Esophagus muscularis mucosa (tissue), 4 donors: ENCODE measurements around the gene FDXACB1. TPM values are rescaled to one million over a fixed set of nuclear protein-coding genes. Genes with fewer than 3 reads are reported as not detected.

Experiments
- DNase-seq: peaks from one replicate; pipeline ENCODE4 v3.0.0-alpha.2; 2017; ENCODE audit errors: extremely low spot score
- H3K27ac ChIP-seq, 4 donors: fragments of 200-600 bp; sonication (generic); replicated peaks in 1 of 4; 1 replicate in 3 of 4; 2 replicates in 1 of 4; pipeline ENCODE4 v1.5.1; 2016 to 2019; ENCODE audit warnings: mild to moderate bottlenecking in 1 of 4
- H3K27me3 ChIP-seq, 4 donors: fragments of 200-600 bp; sonication (generic); one replicate each; pipeline versions ENCODE4 v1.5.1 to v1.6.0; 2016 to 2019
- H3K36me3 ChIP-seq, 4 donors: fragments of 200-600 bp; sonication (generic); one replicate each; pipeline ENCODE4 v1.5.1; 2016 to 2019
- H3K4me1 ChIP-seq, 4 donors: fragments of 200-600 bp; sonication (generic); one replicate each; pipeline ENCODE4 v1.5.1; 2016 to 2019
- H3K4me3 ChIP-seq, 4 donors: fragments of 200-600 bp; sonication (generic); 1 replicate in 2 of 4; 2 replicates in 2 of 4; pipeline ENCODE4 v1.5.1; 2016 to 2019; ENCODE audit warnings: mild to moderate bottlenecking in 4 of 4, moderate library complexity in 1 of 4
- H3K9me3 ChIP-seq, 4 donors: fragments of 200-600 bp; sonication (generic); 1 replicate in 3 of 4; 2 replicates in 1 of 4; pipeline ENCODE4 v1.5.1; 2016 to 2019
- CTCF ChIP-seq, 3 experiments: fragments of 200-600 bp in 2 of 3; fragments of 450-650 bp in 1 of 3; sonication (generic) in 2 of 3; IDR thresholded peaks; one replicate each; pipeline ENCODE4 v1.5.1; 2017 to 2019; ENCODE audit warnings: antibody characterized with exemption in 3 of 3, mild to moderate bottlenecking in 2 of 3, moderate library complexity in 1 of 3
- EP300 ChIP-seq: sonication (generic); formaldehyde crosslinking; IDR thresholded peaks from one replicate; pipeline ENCODE4 v1.6.1; 2017; ENCODE audit warnings: antibody characterized with exemption
- POLR2A ChIP-seq: fragments of 450-650 bp; IDR thresholded peaks from one replicate; pipeline ENCODE4 v1.6.1; 2017; ENCODE audit warnings: antibody characterized with exemption, moderate library complexity, mild to moderate bottlenecking, low read depth
- POLR2AphosphoS5 ChIP-seq, 2 donors: sonication (generic); formaldehyde crosslinking; IDR thresholded peaks; one replicate each; pipeline ENCODE4 v1.6.1; 2017; ENCODE audit warnings: antibody characterized with exemption in 2 of 2
- WGBS: methylation state at CpG from one replicate; pipeline ENCODE4 v1.1.5; 2018; 5-methylcytosine and 5-hydroxymethylcytosine counted together
- intact Hi-C: fragments of 100-400 bp; cut with DNase I; formaldehyde crosslinking; loops from one replicate; pipeline ENCODE4 v1.15.1; 2023
- total RNA-seq, 4 donors: library from RNA; depleted of rRNA; stranded (reverse); fragments of >200 nt; gene quantifications; one replicate each; pipeline versions ENCODE4 v1.1.0 to v1.2.1, GENCODE V29; 2016

The FDXACB1 gene
- total RNA-seq, 4 donors from 2014 or later: 0.83 to 0.92 (median 0.84) TPM

- peaks cover 0 to 7% (median 0%) of the 10 kb centered on the region in 4 donors for H3K27me3 ChIP-seq
Observed at GRCh38 chr11:111910676-111911562, 32.0 kb upstream of the FDXACB1 start.

DNA sequence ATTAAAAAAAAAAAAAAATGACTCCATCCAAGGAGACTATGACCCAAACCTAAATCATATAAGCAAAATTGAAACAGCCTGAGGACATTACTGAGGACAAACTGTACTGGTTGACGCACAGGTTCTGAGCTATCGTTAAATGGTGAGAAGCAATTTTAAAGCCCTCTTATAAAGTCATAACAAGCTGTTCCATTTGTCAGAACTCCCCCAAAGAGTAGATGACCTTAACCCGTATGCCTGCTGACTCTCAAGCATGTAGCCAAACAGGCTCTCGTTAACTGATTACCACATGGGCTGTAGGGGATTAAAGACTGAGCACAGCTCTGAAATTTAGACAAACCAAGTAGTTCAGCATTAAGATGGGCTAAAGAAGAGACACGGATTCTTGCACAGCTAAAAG is 30.4 kb upstream of the FDXACB1 start:
- WGBS: 71% methylated on average over 5 of the region's 5 CpGs
- intact Hi-C loops: no loop called here
- H3K4me1 ChIP-seq: peaks cover 2 to 40% (median 32%) of the 10 kb centered on the region in 4 donors
- H3K9me3 ChIP-seq: no peaks in the 10 kb centered on the region
- peak overlapping the region; percentile 65 to 81 (median 73) for H3K4me3 ChIP-seq
- H3K27ac ChIP-seq: peak overlapping the region; percentile 97 to 99 (median 98)
- TF ChIP-seq POLR2A (no peak), EP300 (no peak), CTCF (IDR thresholded peaks at IDR 0.05) (no peak), POLR2AphosphoS5 (IDR thresholded peaks at IDR 0.05) (no peak)
- H3K27me3 ChIP-seq: peaks cover 0 to 7% (median 0%) of the 10 kb centered on the region in 4 donors
- no peak for DNase-seq
- H3K36me3 ChIP-seq: peaks cover 10 to 29% (median 20%) of the 10 kb centered on the region in 4 donors

More at GRCh38 chr11:111910676-111911562, 32.0 kb upstream of the FDXACB1 start:
- H3K36me3 ChIP-seq: peaks cover 10 to 29% (median 20%) of the 10 kb centered on the region in 4 donors
- TF ChIP-seq CTCF (IDR thresholded peaks at IDR 0.05) (no peak), POLR2AphosphoS5 (IDR thresholded peaks at IDR 0.05) (peak; percentile 12 to 45)
- peak; percentile 31 for DNase-seq
- intact Hi-C loops: no loop called here
- H3K4me1 ChIP-seq: peaks cover 7 to 47% (median 40%) of the 10 kb centered on the region in 4 donors
- no peaks in the 10 kb centered on the region for H3K9me3 ChIP-seq
- H3K4me3 ChIP-seq: peak overlapping the region; percentile 65 to 81 (median 73)
- WGBS: 30% methylated on average over 9 of the region's 9 CpGs
- peak overlapping the region; percentile 97 to 99 (median 98) for H3K27ac ChIP-seq

DNA sequence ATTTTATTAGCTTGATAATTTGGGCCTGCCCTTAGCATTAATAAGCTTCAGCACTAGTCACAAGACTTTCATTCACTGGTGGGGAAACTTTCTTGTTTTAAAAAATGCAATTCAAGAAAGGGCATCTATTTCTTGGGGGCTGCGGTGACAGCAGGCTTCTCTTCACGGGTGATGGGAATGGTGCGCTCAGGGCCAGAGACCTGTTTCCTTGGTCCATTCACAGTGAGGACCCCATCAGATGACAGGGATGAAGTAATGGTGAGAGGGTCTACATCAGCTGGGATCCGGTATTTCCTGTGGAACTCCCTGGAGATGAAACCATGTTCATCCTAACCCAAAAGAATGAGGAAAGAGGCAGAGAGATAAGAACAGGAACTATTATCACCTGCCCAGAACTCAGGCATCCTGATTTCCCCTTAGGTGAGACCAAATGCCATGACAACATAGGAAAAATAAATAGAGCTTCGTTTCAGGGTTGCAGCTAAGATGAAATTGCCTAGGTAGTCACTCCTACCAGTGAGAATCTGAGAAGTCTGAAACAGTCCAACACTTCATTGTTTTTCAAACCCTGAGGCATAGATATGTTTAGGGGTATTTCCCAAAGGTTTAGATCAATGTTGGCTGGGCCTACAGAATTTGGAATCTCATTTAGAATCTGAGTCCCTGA is 29.8 kb upstream of the FDXACB1 start:
- peak overlapping the region; percentile 65 to 81 (median 73) for H3K4me3 ChIP-seq
- no peak for DNase-seq
- TF ChIP-seq POLR2AphosphoS5 (IDR thresholded peaks at IDR 0.05): no peak
- TF ChIP-seq POLR2A: no peak
- TF ChIP-seq CTCF (IDR thresholded peaks at IDR 0.05): no peak
- no peak for TF ChIP-seq EP300
- H3K36me3 ChIP-seq: peaks cover 10 to 29% (median 20%) of the 10 kb centered on the region in 4 donors
- peaks cover 0 to 7% (median 0%) of the 10 kb centered on the region in 4 donors for H3K27me3 ChIP-seq
- H3K4me1 ChIP-seq: peaks cover 0 to 34% (median 26%) of the 10 kb centered on the region in 4 donors
- WGBS: 78% methylated on average over 5 of the region's 5 CpGs
- intact Hi-C loops: no loop called here
- peak overlapping the region; percentile 97 to 99 (median 98) for H3K27ac ChIP-seq
- H3K9me3 ChIP-seq: no peaks in the 10 kb centered on the region

- H3K4me1 ChIP-seq: peaks cover 0 to 27% (median 21%) of the 10 kb centered on the region in 4 donors
- peaks cover 10 to 29% (median 20%) of the 10 kb centered on the region in 4 donors for H3K36me3 ChIP-seq
- H3K9me3 ChIP-seq: no peaks in the 10 kb centered on the region
- no peaks in the 10 kb centered on the region for H3K27me3 ChIP-seq
- H3K27ac ChIP-seq: no peak overlapping the region
- H3K4me3 ChIP-seq: no peak overlapping the region
- intact Hi-C loops: no loop called here
- DNase-seq: no peak
- WGBS: 89% methylated on average over 1 of the region's 1 CpG
- TF ChIP-seq POLR2AphosphoS5 (IDR thresholded peaks at IDR 0.05) (no peak), CTCF (IDR thresholded peaks at IDR 0.05) (no peak), EP300 (no peak), POLR2A (no peak)
Observed at GRCh38 chr11:111906680-111907079, 27.7 kb upstream of the FDXACB1 start.
